Breast epithelium (tissue), 3 donors: ENCODE data around the gene ABCB1.

Experiments used
- CTCF ChIP-seq, 3 donors: fragments of 450-650 bp; IDR thresholded peaks; one replicate each; pipeline ENCODE4 v1.5.1; 2016 to 2017; ENCODE audit warnings: antibody characterized with exemption in 3 of 3, mild to moderate bottlenecking in 3 of 3, moderate library complexity in 3 of 3
- POLR2A ChIP-seq: fragments of 450-650 bp; IDR thresholded peaks from one replicate; pipeline ENCODE4 v1.6.1; 2016; ENCODE audit warnings: antibody characterized with exemption, mild to moderate bottlenecking, moderate library complexity

DNA sequence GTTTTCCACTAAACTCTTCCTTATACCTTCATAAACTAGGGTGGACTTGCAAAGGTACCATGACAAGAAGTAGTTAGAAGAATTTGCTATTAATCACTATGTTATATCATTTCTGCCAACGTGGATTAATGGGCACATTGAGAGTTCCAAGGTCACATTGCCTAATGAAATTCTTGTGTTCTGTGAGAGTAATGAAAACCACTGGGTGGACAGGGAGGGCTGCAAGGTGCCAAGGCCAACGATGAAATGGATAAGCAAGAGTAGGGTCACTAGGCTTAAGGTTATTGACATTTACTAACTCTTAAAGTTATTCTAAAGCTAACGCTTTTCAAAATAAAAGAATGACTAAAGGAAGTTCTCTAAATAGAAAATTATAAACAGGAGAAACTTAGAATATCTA is 118.6 kb downstream of the ABCB1 start:
- TF ChIP-seq POLR2A (no peak), CTCF (IDR thresholded peaks at IDR 0.05) (no peak)
